ENCODE results near the gene MAPK7. TPM values are rescaled to one million over a fixed set of nuclear protein-coding genes. Genes with fewer than 3 reads are reported as not detected.

Gene MAPK7
- total RNA-seq, 8 experiments from 2014 or later = 9.8 to 20.1 (median 13.4) TPM

DNA sequence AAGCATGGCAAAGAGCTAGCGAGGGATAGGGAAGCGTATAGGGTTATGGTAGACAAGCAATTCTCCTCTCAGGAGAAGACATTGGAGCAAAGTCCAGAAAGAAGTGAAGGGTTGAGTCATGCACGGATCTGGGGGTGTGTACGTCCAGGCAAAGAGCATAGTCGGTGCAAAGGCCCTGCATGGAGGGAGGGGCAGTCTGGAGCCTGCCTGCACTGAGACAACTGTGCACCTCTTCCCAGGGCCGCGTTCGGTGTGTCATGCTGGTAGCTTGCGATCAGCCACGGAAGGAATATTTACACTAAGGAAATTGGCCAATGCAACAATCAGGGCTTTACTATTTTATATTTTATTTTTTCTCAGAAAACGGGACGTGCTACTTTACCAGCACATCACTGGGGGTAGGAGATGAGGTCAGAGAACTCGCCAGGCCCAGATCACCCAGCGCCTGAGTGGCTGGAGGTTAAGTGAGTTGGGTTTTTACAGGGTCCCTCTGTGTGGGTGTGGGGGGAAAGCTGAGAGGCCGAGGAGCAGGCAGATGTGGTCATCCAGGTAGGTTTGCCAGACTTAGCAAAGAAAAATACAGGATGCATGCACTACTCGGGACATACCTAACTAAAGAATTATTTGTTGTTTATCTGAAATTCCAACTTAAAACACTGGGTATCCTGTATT, 9.1 kb upstream of the MAPK7 start:
- H3K4me3 ChIP-seq = no peak overlapping the region
- H3K27ac ChIP-seq = no peak overlapping the region
- 39 to 100% (median 91%) methylated on average over 1 to 15 of the region's 16 CpGs for WGBS, 10 experiments
- in situ Hi-C loops (cut with MboI; ENCODE audit: low pct_unique_long_range_greater_than_20kb in 2 of 9, low sequenced_read_pairs in 9 of 9, unreplicated experiment in 9 of 9) = loop anchor here (10.0 to 25.0 kb wide), 4 partner anchors 66 to 393 kb away; no protein-coding TSS in a partner anchor
- ATAC-seq (replicated peaks in 6 of 8) = no peak
- no peaks in the 10 kb centered on the region for H3K4me1 ChIP-seq (replicated peaks in 1 of 2)

DNA sequence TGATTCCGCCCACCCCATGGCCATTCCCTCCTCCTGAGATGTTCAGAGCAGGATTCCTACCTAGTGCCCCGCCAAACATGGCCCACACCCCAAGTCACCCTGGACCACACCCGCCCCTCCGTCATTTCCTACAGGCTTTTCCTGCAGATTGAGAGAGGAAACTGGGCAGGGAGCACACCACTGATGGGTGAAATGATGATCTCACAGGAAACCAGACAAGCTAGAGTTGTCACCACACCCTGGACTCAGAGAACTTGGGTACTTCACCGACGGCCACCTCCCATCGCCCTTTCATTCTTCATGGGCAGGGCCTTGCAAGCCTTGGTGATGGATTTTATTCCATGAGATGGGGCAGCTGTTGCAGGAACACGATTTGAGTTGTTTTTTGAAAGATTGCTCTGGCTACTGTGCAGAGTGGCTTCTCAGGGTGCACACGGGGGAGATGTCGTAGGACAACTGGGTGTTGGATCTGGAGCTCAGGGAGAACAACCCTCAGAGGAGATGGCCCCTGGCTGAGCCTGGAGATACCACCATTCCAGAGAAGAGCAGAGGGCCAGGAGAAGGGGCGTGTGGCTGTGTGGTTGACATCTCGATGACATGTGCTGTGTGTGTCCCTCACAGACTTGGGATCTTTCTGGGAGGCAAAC, 8.3 kb upstream of the MAPK7 start:
- peak in 3 of 8 experiments; percentile 44 to 82 (median 80) for ATAC-seq (replicated peaks in 6 of 8)
- WGBS, 10 experiments = 37 to 100% (median 83%) methylated on average over 2 to 7 of the region's 12 CpGs; no CpG with 5 or more reads in 5 of the 10 experiments
- in situ Hi-C loops (cut with MboI; ENCODE audit: low pct_unique_long_range_greater_than_20kb in 2 of 9, low sequenced_read_pairs in 9 of 9, unreplicated experiment in 9 of 9) = loop anchor here (10.0 to 25.0 kb wide), 4 partner anchors 65 to 392 kb away; no protein-coding TSS in a partner anchor
- Histone ChIP-seq H3K4me3 (no peak overlapping the region), H3K27ac (no peak overlapping the region), H3K4me1 (replicated peaks in 1 of 2) (no peaks in the 10 kb centered on the region)

DNA sequence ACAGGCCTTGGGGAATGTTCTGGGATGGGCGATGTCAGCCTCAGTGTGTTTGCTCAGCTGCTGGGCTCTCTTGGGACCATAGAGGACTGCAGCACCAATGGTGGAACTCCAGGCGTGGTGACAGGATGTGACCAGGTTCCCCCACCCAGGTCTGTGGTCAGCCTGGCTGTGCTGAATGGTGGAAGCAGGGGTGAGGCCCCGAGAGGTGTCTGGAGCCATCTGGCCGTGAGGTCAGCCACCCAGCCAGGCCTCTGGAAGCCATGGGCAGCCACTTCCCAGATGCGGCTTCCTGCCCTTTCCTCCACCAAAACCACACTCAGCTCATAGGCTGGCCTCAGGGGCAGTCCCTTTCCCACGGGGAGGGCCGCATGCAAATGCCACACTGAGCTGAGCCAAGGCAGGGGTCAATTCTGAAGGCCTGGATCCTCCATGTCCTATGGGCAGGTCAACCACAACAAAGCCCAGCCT, 7.8 kb upstream of the MAPK7 start:
- H3K27ac ChIP-seq = no peak overlapping the region

DNA sequence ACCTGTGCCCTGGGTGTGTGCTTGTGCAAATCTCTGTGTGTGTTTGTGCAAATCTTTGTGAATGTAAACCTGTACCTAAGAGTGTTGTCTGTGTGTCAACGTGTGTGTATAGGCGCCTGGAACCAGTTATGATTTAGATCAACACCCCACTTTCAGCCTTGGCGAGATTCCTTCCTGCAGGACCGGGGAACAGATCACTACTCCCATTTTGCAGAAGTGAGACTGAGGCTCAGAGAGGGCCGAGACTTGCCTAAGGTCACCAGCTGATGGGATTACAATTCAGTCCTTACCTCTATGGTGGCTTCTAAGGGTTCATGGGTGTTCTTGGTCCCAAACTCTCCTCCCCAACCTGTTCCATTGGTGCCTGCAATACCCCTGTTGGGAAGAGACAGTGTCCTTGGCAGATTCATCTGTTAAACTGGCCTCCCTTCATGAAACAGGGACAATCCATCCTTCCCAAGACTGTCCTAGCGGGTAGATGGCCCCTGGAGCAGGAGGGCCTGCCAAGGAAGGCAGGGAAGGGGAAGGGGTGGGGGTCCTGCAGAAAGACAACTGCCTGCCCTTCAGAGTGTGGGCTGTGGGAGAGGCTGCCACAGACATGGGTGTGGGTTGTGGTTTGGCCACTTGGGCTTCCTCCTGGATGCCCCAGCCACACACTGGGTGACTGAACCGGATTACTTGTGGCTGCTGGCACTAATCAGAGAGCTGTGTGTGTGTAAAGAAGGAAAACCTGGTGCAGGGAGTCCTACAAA, 6.9 kb upstream of the MAPK7 start:
- no peak for ATAC-seq (replicated peaks in 6 of 8)
- H3K4me1 ChIP-seq (replicated peaks in 1 of 2) = no peaks in the 10 kb centered on the region
- no peak overlapping the region for H3K4me3 ChIP-seq
- WGBS, 10 experiments = 20 to 100% (median 85%) methylated on average over 1 to 5 of the region's 7 CpGs; no CpG with 5 or more reads in 2 of the 10 experiments
- no peak overlapping the region for H3K27ac ChIP-seq
- in situ Hi-C loops (cut with MboI; ENCODE audit: low pct_unique_long_range_greater_than_20kb in 2 of 9, low sequenced_read_pairs in 9 of 9, unreplicated experiment in 9 of 9) = loop anchor here in 8 of 9 experiments (25.0 kb wide), 2 partner anchors 91 to 391 kb away; no protein-coding TSS in a partner anchor

More for the DNA sequence above, 7.8 kb upstream of the MAPK7 start:
- in situ Hi-C loops (cut with MboI; ENCODE audit: low pct_unique_long_range_greater_than_20kb in 2 of 9, low sequenced_read_pairs in 9 of 9, unreplicated experiment in 9 of 9) = loop anchor here in 8 of 9 experiments (25.0 kb wide), 2 partner anchors 92 to 392 kb away; no protein-coding TSS in a partner anchor
- 0 to 93% (median 67%) methylated on average over 1 to 5 of the region's 7 CpGs; no CpG with 5 or more reads in 5 of the 10 experiments for WGBS, 10 experiments
- ATAC-seq (replicated peaks in 6 of 8) = peak in 6 of 8 experiments; percentile 9 to 73 (median 31)
- Histone ChIP-seq H3K4me1 (replicated peaks in 1 of 2) (no peaks in the 10 kb centered on the region), H3K4me3 (no peak overlapping the region)

DNA sequence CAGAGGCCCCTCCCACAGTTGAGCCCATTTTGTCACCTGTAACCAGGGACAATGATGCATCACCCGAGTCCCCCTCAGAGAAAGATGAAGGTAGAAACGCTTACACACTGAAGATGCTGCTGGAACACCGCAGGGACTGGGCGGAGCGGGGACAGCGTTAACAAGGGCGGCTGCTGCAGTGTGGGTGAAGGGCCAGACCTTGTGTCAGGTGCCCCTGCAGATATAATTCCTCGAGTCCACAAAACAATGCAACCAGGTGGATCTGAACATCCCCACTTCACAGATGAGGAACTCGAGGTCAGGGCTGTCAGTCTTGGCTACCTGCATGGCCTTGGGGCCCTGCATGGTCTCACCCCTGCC, 6.3 kb upstream of the MAPK7 start:
- Histone ChIP-seq H3K27ac (no peak overlapping the region), H3K4me1 (replicated peaks in 1 of 2) (peaks cover 0 to 5% of the 10 kb centered on the region in 2 donors), H3K4me3 (no peak overlapping the region)
- no peak for ATAC-seq (replicated peaks in 6 of 8)
- WGBS, 10 experiments = 77 to 100% (median 86%) methylated on average over 1 to 9 of the region's 9 CpGs; no CpG with 5 or more reads in 6 of the 10 experiments
- in situ Hi-C loops (cut with MboI; ENCODE audit: low pct_unique_long_range_greater_than_20kb in 2 of 9, low sequenced_read_pairs in 9 of 9, unreplicated experiment in 9 of 9) = loop anchor here in 8 of 9 experiments (25.0 kb wide), 2 partner anchors 90 to 390 kb away; no protein-coding TSS in a partner anchor

DNA sequence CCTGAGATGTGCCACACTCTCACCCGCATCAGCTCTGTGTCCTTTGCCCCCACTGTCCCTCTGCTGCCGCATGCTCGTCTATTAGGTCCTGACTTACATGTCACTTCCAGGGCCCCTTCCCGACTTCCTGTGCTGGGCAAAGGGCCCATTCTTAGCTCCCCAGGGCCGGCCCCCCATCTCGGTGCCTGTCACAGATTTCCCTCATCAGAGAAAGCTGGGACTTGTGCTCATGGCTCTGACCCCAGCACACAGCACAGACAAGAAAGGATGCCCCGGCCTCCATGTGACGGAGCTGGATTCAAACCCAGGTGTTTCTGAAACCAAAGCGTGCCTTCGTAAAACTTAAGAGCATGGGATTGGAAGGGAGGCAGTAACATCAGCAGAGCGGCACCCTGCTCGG, 5.9 kb upstream of the MAPK7 start:
- no peak overlapping the region for H3K4me3 ChIP-seq
- in situ Hi-C loops (cut with MboI; ENCODE audit: low pct_unique_long_range_greater_than_20kb in 2 of 9, low sequenced_read_pairs in 9 of 9, unreplicated experiment in 9 of 9) = loop anchor here in 8 of 9 experiments (25.0 kb wide), 2 partner anchors 90 to 390 kb away; no protein-coding TSS in a partner anchor
- WGBS, 10 experiments = 80 to 100% (median 85%) methylated on average over 1 to 6 of the region's 12 CpGs; no CpG with 5 or more reads in 4 of the 10 experiments
- peaks cover 0 to 5% of the 10 kb centered on the region in 2 donors for H3K4me1 ChIP-seq (replicated peaks in 1 of 2)
- no peak for ATAC-seq (replicated peaks in 6 of 8)
- no peak overlapping the region for H3K27ac ChIP-seq

DNA sequence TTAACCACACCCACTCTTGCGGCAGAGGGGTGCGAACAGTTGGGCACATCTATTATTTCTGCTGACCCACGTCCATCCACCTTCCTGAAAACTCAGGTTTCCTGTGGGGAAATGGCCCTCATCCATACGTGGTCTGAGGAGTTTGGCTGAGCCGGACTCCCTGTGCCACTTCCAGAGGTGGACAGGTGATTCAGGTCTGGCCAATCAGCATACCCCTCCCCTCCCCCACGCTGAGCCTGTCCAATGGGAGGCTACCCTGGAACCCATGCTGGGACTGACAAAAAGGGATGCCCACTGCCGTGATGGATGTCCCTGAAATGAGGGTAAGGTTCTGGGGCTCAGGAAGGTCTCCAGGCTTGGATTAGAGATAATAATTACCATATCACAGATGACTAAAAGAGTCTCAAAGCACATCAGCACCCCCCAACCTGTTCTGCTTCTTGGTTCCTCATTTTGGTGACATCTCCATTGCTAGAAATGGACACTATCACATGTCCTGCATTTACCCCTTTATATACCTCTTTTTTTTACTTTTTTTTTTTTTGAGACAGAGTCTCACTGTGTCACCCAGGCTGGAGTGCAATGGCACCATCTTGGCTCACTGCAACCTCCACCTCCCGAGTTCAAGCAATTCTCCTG, 5.3 kb upstream of the MAPK7 start:
- in situ Hi-C loops (cut with MboI; ENCODE audit: low pct_unique_long_range_greater_than_20kb in 2 of 9, low sequenced_read_pairs in 9 of 9, unreplicated experiment in 9 of 9) = loop anchor here in 8 of 9 experiments (25.0 kb wide), 2 partner anchors 89 to 389 kb away; no protein-coding TSS in a partner anchor

DNA sequence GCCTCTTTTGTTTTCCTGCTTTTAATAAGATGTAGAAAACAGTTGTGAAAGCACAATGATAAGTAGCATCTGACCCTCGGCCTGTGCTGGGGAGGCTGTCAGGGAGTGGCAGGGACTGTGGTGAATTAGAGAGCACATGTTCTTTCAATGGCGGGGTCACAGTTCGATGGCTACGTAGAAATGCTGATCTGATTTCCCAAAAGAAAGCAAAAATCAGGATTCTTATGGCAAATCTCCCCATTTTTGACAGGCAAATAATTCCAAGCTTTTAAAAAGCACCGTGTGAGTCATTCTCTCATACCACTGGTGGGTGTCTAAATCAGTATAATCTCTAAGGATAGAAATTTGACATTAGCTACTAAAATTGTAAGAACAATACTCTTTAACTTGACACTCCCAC, 4.2 kb upstream of the MAPK7 start:
- H3K4me3 ChIP-seq = no peak overlapping the region
- in situ Hi-C loops (cut with MboI; ENCODE audit: low pct_unique_long_range_greater_than_20kb in 2 of 9, low sequenced_read_pairs in 9 of 9, unreplicated experiment in 9 of 9) = loop anchor here in 8 of 9 experiments (25.0 kb wide), 2 partner anchors 88 to 388 kb away; no protein-coding TSS in a partner anchor
- peaks cover under 1 to 5% of the 10 kb centered on the region in 2 donors for H3K4me1 ChIP-seq (replicated peaks in 1 of 2)
- ATAC-seq (replicated peaks in 6 of 8) = no peak
- no peak overlapping the region for H3K27ac ChIP-seq
- WGBS, 10 experiments = 38 to 89% (median 74%) methylated on average over 1 to 5 of the region's 5 CpGs; no CpG with 5 or more reads in 2 of the 10 experiments

More for the DNA sequence above, 5.3 kb upstream of the MAPK7 start:
- 14 to 100% (median 67%) methylated on average over 1 to 5 of the region's 8 CpGs; no CpG with 5 or more reads in 2 of the 10 experiments for WGBS, 10 experiments
- peaks cover 0 to 5% of the 10 kb centered on the region in 2 donors for H3K4me1 ChIP-seq (replicated peaks in 1 of 2)
- no peak for ATAC-seq (replicated peaks in 6 of 8)
- H3K27ac ChIP-seq = no peak overlapping the region
- no peak overlapping the region for H3K4me3 ChIP-seq

DNA sequence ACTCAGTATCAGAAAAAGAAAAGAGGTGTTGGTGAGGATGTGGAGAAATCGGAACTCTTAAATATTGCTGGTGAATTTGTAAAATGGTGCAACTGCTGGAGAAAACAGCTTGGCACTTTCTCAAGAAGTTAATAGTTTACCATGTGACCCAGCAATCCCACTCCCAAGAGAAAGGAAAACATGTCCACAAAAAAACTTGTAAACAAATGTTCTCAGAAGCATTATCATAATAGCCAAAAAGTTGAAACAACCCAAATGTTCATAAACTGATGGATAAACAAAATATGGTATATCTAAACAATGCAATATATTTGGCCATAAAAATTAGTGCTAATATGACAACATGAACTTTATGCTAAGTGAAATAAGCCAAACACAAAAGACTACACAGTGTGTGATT, 2.6 kb upstream of the MAPK7 start:
- Histone ChIP-seq H3K4me3 (no peak overlapping the region), H3K4me1 (replicated peaks in 1 of 2) (peaks cover 6 to 11% of the 10 kb centered on the region in 2 donors), H3K27ac (no peak overlapping the region)
- WGBS, 10 experiments = 100% methylated on average over 1 of the region's 1 CpG; no CpG with 5 or more reads in 6 of the 10 experiments
- in situ Hi-C loops (cut with MboI; ENCODE audit: low pct_unique_long_range_greater_than_20kb in 2 of 9, low sequenced_read_pairs in 9 of 9, unreplicated experiment in 9 of 9) = loop anchor here in 1 of 9 experiments (5.0 kb wide), 1 partner anchor 72 kb away; no protein-coding TSS in a partner anchor
- no peak for ATAC-seq (replicated peaks in 6 of 8)

DNA sequence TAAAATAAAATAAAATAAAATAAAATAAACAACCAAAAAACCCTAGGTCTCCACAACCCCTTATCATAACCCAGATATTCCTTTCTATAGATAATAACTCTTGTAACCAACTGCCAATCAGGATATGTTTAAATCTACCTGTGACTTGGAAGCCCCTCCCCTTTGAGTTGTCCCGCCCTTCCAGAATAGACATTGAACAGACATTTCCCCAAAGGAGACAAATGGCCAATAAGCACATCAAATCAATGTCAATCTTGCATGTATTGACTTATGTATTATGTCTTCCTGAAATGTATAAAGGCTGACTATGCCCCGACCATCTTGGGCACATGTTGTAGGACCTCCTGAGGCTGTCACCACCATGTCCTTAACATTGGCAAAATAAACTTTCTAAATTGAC, 1.5 kb upstream of the MAPK7 start:
- peak overlapping the region; percentile 48 to 62 (median 56) for H3K4me3 ChIP-seq
- whole genome bisulfite sequencing, 10 experiments = 0 to 100% (median 39%) methylated on average over 1 to 2 of the region's 2 CpGs
- in situ Hi-C loops (cut with MboI; ENCODE audit: low pct_unique_long_range_greater_than_20kb in 2 of 9, low sequenced_read_pairs in 9 of 9, unreplicated experiment in 9 of 9) = loop anchor here in 1 of 9 experiments (5.0 kb wide), 1 partner anchor 70 kb away; no protein-coding TSS in a partner anchor
- no peak for ATAC-seq (replicated peaks in 6 of 8)
- peak overlapping the region; percentile 91 to 97 for H3K27ac ChIP-seq
- peaks cover 6 to 11% of the 10 kb centered on the region in 2 donors for H3K4me1 ChIP-seq (replicated peaks in 1 of 2)

DNA sequence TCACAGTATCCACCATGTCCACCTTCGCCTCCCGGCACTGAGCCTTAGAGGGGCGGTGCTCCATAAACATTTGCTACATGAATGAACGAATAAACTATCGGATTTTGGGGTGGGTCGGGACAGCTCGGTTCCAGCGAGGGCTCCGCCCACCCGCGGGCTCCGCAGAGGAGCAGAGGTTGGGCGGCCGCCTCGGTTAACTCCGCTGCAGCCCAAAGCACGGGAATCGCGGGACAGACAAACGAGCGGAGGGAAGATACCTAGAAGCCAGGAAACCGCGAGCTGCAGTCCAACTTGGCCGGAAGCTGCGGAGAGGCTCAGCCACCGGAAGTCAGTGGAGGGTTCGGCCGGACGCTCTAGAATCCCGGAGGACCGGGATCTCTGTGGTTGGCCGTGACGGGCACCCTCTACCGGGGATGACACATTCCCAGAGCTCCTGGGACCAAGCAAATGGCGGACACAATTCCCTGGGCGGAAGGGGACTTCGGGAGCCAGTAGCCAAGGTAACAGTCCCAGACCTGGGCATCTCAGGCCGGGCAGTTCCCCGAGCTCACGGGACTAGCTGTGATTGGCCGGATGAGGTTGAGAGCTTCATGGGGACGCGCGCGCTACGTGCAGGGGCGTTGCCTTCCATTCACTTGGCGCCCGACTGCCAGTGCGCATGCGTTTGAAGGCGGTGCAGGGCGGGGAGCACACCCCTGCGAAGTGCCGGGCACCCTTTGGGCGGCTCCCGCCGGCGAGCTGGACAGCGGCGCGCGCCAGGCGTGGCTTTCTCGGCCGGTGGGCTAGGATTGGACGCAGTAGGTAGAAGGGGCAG, 489 bp upstream of the MAPK7 start:
- H3K27ac ChIP-seq = peak overlapping the region; percentile 91 to 97
- in situ Hi-C loops (cut with MboI; ENCODE audit: low pct_unique_long_range_greater_than_20kb in 2 of 9, low sequenced_read_pairs in 9 of 9, unreplicated experiment in 9 of 9) = loop anchor here in 1 of 9 experiments (5.0 kb wide), 1 partner anchor 69 kb away; no protein-coding TSS in a partner anchor
- H3K4me3 ChIP-seq = peak overlapping the region; percentile 50 to 62 (median 56)
- 0 to 2% (median 1%) methylated on average over 1 to 23 of the region's 67 CpGs; no CpG with 5 or more reads in 4 of the 10 experiments for WGBS, 10 experiments
- ATAC-seq (replicated peaks in 6 of 8) = peak; percentile 77 to 89 (median 88)
- H3K4me1 ChIP-seq (replicated peaks in 1 of 2) = peaks cover 6 to 11% of the 10 kb centered on the region in 2 donors
